Breast epithelium (tissue), 4 donors: ENCODE measurements around the gene CIRBP. TPM values are rescaled to one million over a fixed set of nuclear protein-coding genes. Genes with fewer than 3 reads are reported as not detected.

Experiments
- DNase-seq, 2 donors: peaks; one replicate each; pipeline ENCODE4 v3.0.0-alpha.2; 2019; ENCODE audit warnings: low spot score in 2 of 2
- H3K27ac ChIP-seq, 2 donors: fragments of 200-600 bp; sonication (generic) in 1 of 2; one replicate each; pipeline ENCODE4 v1.5.1; 2016 to 2019; ENCODE audit warnings: mild to moderate bottlenecking in 1 of 2
- H3K27me3 ChIP-seq, 2 donors: fragments of 200-600 bp; sonication (generic) in 1 of 2; one replicate each; pipeline versions ENCODE4 v1.5.1 to v1.6.0; 2017 to 2019; ENCODE audit warnings: control low read depth in 1 of 2, mild to moderate bottlenecking in 1 of 2
- H3K36me3 ChIP-seq: fragments of 200-600 bp; one replicate; pipeline ENCODE4 v1.5.1; 2019
- H3K4me1 ChIP-seq, 2 donors: fragments of 200-600 bp; sonication (generic); one replicate each; pipeline ENCODE4 v1.5.1; 2016 to 2019; ENCODE audit warnings: control low read depth in 1 of 2
- H3K4me3 ChIP-seq, 3 donors: fragments of 200-600 bp; sonication (generic); 1 replicate in 2 of 3; 2 replicates in 1 of 3; pipeline ENCODE4 v1.5.1; 2016 to 2019; ENCODE audit warnings: mild to moderate bottlenecking in 3 of 3, moderate library complexity in 2 of 3
- H3K9me3 ChIP-seq, 2 donors: fragments of 200-600 bp; sonication (generic) in 1 of 2; one replicate each; pipeline ENCODE4 v1.5.1; 2016 to 2019; ENCODE audit warnings: control low read depth in 1 of 2
- CTCF ChIP-seq, 3 donors: fragments of 450-650 bp; IDR thresholded peaks; one replicate each; pipeline ENCODE4 v1.5.1; 2016 to 2017; ENCODE audit warnings: antibody characterized with exemption in 3 of 3, mild to moderate bottlenecking in 3 of 3, moderate library complexity in 3 of 3
- POLR2A ChIP-seq: fragments of 450-650 bp; IDR thresholded peaks from one replicate; pipeline ENCODE4 v1.6.1; 2016; ENCODE audit warnings: antibody characterized with exemption, mild to moderate bottlenecking, moderate library complexity
- POLR2AphosphoS5 ChIP-seq, 3 donors: sonication (generic); formaldehyde crosslinking; IDR thresholded peaks; one replicate each; pipeline ENCODE4 v1.6.1; 2017; ENCODE audit warnings: antibody characterized with exemption in 3 of 3
- intact Hi-C: fragments of 100-400 bp; cut with DNase I; formaldehyde crosslinking; loops from one replicate; pipeline ENCODE4 v1.15.1; 2023; ENCODE audit warnings: low total_unique reads
- total RNA-seq, 3 donors: library from RNA; depleted of rRNA; stranded (reverse); fragments of >200 nt; gene quantifications; one replicate each; pipeline ENCODE4 v1.1.0, GENCODE V29; 2016

Gene CIRBP
- total RNA-seq, 3 donors from 2014 or later: 458 to 758 (median 656) TPM

- TF ChIP-seq POLR2A (no peak), POLR2AphosphoS5 (IDR thresholded peaks at IDR 0.05) (no peak)
- H3K27ac ChIP-seq: peak overlapping the region; percentile 97 to 98
- no peaks in the 10 kb centered on the region for H3K36me3 ChIP-seq
- H3K27me3 ChIP-seq: no peaks in the 10 kb centered on the region
- no peaks in the 10 kb centered on the region for H3K9me3 ChIP-seq
- peaks cover 41 to 56% of the 10 kb centered on the region in 2 donors for H3K4me1 ChIP-seq
- no peak overlapping the region for H3K4me3 ChIP-seq
- DNase-seq: no peak
- intact Hi-C loops: no loop called here
These were observed 5.9 kb upstream of the CIRBP start for GRCh38 chr19:1263188-1263587.

GRCh38 chr19:1264801-1265614 lies 4.1 kb upstream of the CIRBP start:
- TF ChIP-seq POLR2AphosphoS5 (IDR thresholded peaks at IDR 0.05) (peak; percentile 52 to 87 (median 68)), POLR2A (no peak), CTCF (IDR thresholded peaks at IDR 0.05) (no peak)
- Histone ChIP-seq H3K9me3 (no peaks in the 10 kb centered on the region), H3K27me3 (no peaks in the 10 kb centered on the region), H3K36me3 (no peaks in the 10 kb centered on the region), H3K4me3 (peak overlapping the region in 1 of 3 donors; percentile 74), H3K27ac (peak overlapping the region; percentile 97 to 98), H3K4me1 (peaks cover 41 to 52% of the 10 kb centered on the region in 2 donors)
- peak; percentile 78 to 79 for DNase-seq
- intact Hi-C loops: no loop called here

DNA sequence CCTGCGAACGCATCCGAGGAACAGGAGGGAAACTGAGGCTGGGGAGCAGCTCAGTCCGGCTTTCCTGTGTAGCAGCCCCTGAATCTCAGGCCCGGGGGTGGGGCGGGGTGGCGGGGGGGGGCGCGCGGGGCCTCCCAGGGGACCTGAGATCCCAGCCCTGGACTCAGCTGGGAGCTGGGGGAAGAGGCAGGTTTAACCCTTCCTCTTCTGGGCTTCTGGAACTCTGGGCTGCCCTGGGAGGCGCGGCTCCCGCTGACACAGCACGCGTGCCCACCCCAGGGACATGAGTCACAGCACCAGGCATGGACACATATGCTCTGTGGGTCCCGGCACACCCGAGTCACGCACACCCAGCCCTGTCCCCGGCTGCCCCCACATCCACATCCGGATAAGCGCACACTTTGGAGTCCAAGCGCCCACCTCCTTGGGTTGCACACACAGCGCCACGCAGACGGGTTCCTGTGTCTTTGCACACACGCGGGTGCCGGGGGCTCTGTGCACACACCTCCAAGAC lies 3.5 kb upstream of the CIRBP start:
- DNase-seq: no peak
- H3K27ac ChIP-seq: peak overlapping the region; percentile 97 to 98
- peaks cover 39 to 52% of the 10 kb centered on the region in 2 donors for H3K4me1 ChIP-seq
- no peaks in the 10 kb centered on the region for H3K36me3 ChIP-seq
- no peaks in the 10 kb centered on the region for H3K27me3 ChIP-seq
- H3K9me3 ChIP-seq: no peaks in the 10 kb centered on the region
- TF ChIP-seq CTCF (IDR thresholded peaks at IDR 0.05) (no peak), POLR2AphosphoS5 (IDR thresholded peaks at IDR 0.05) (no peak), POLR2A (no peak)
- peak overlapping the region; percentile 43 to 74 (median 56) for H3K4me3 ChIP-seq
- intact Hi-C loops: no loop called here

DNA sequence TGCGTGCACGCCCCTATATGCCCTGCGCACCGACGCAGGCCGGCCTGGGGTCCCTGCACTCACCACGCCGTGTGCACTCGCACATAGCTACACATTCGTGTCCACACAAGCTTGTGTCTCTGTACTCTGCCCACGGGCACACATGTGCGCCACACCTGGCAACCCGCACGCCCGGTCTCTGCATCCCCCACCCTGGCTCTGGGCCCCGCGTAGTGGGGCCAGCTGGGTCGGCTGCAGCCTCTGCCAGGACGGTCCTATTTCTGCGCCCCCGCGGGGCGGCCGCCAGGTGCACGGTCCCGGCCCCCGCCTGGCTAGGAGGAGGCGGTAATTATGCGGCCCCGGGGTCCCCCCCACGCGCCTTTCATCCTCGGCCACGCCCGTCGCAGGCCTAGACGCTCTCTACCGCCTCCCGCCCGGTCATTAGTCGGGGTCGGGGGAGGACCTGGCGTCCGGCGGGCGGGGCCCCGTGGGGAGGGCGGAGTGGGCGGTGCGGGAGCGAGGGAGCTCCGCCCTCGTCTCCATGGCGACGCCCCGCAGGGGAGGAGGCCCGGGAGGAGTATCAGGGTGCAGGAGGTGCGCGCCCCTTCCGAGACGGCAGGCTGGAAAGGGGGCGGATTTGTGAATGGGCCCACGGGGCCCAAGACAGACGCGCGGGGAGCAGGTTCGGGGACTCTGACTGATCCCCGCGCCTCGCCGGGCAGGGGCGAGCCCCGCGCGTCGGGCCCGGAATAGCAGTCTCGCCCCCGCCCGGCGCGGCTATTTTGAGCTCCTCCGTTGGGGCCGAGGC lies 2.8 kb upstream of the CIRBP start:
- H3K27ac ChIP-seq: peak overlapping the region; percentile 97 to 98
- TF ChIP-seq POLR2AphosphoS5 (IDR thresholded peaks at IDR 0.05) (peak in 2 of 3 donors; percentile 5 to 8), CTCF (IDR thresholded peaks at IDR 0.05) (no peak), POLR2A (no peak)
- H3K9me3 ChIP-seq: no peaks in the 10 kb centered on the region
- H3K36me3 ChIP-seq: no peaks in the 10 kb centered on the region
- peaks cover 45 to 58% of the 10 kb centered on the region in 2 donors for H3K4me1 ChIP-seq
- intact Hi-C loops: no loop called here
- DNase-seq: peak in 1 of 2 donors; percentile 87
- H3K4me3 ChIP-seq: peak overlapping the region; percentile 43 to 74 (median 56)
- H3K27me3 ChIP-seq: no peaks in the 10 kb centered on the region

GRCh38 chr19:1266916-1267476 lies 2.1 kb upstream of the CIRBP start:
- Histone ChIP-seq H3K4me3 (peak overlapping the region; percentile 43 to 74 (median 56)), H3K27ac (peak overlapping the region; percentile 97 to 98), H3K9me3 (no peaks in the 10 kb centered on the region), H3K36me3 (peaks cover 3% of the 10 kb centered on the region), H3K27me3 (no peaks in the 10 kb centered on the region), H3K4me1 (peaks cover 48 to 61% of the 10 kb centered on the region in 2 donors)
- peak in 1 of 2 donors; percentile 82 for DNase-seq
- intact Hi-C loops: no loop called here
- TF ChIP-seq POLR2AphosphoS5 (IDR thresholded peaks at IDR 0.05): peak; percentile 4 to 80 (median 53)
- no peak for TF ChIP-seq POLR2A
- peak; percentile 90 to 99 (median 95) for TF ChIP-seq CTCF (IDR thresholded peaks at IDR 0.05)
